Fibroblast of peridontal ligament (primary cell): Measurements from ENCODE around the gene MAB21L4.

ENCODE experiments used
- DNase-seq: peaks from one replicate; pipeline ENCODE4 v3.0.0-alpha.2; 2010; ENCODE audit errors: extremely low read depth

MAB21L4 gene

DNA sequence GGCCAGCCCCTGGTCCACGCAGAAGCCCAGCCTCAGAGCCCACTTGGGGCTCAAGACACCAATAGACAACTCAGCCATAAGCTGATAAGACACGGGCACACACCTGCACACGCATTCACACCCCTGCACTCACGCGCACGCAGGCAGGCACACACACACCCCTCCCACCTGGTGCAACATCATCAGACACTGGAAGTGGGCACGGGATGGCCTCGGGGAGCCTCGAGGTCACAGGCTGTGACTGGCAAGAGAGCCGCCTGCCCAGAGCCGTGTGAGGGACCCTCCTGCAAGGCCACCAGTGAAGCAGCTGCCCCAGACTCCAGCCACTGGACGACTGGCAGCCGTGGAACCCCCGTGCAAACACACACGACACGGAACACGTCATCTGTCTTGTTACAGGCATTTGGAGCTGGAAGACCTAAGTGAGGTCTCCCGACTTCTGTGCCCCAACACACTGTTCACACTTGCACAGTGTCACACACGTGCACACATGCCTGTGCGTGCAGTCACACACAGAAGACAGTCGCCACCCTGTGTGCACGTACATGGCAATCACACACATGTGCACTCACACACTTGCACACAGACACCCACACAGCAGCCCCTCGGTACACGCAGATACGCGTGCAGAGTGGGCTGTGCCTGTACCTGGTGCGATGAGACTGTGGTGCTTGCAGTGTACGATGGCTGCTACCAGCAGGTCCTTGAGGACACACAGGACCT, 959 bp downstream of the MAB21L4 start:
- DNase-seq: no peak

DNA sequence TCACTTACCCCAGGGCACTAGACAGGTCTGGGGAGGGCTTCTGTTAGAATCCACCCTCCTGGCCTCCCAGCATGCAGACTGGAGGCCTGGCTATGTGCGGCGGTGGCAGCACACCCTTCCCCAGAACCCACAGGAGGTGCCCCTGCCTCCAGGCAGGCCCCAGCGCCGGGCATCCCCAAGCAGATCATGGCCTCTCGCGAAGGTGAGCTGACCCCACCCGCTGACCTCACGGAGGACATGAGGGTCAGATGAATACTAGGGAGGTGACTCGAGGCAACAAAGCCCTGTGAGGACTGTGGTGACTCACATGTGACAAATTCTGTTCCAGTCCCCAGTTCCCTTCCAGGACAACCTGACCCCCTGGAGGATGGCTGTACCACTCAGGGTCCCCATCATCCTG, 1.9 kb downstream of the MAB21L4 start:
- DNase-seq: no peak

DNA sequence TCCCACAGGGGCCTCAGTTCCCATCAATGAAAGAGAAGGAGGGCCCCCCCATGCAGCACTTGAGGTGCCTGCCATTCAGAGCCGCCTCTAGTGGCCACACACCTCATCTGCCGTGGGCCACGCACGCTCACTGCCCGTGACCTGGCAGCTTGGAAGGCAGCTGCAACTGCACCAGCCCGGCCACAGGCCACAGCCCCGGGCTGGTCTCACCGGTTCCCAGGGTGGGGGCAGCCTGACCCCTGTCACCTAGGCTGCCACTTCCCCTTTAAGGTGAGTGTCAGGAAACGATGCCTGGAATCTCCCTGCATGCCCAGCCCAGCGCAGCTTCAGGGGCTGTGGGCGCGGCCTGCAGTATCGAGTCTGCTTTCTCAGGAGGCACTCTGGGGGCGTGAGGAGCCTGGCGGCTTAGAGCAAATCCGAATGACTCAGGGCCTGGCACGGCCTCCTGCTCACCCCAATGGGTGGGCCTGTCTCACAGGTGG, 2.6 kb downstream of the MAB21L4 start:
- DNase-seq: no peak

DNA sequence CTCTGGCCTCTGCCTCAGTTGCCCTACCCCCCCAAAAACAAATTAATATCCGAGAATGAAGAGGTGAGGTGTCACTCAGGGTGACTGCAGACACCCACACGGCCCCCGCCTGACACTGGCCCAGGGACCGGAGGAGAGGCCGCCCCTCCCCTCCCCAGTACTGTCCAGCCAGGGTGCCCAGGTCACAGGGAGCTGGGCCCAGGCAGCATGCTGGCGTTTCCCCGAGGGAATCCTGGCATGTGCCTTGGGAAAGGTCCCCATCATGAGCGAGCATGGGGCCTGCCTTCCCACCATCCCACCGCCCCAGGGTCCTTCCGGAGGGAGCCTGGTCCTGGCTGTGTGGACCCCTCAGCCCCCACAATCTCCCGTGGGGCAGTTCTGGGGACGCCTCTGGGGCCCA, 3.0 kb downstream of the MAB21L4 start:
- DNase-seq: no peak

DNA sequence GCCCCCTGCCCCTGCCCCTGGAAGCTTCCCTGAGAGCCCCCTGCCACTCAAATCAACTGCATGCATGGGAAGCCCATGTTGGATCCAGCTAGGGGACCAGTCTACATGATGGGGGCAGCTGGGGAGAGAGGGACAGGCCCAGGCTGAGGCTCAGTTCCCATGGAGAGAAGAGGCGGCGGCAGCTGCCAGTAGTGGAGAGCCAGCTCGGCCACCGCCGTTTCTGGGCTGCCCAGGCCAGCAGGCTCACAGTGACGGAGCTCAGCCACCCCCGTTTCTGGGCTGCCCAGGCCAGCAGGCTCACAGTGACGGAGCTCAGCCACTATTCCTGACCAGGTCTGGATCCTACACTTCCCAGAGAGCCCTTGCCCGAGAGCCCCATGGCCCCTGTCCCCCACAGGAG, 3.6 kb downstream of the MAB21L4 start:
- DNase-seq: no peak

DNA sequence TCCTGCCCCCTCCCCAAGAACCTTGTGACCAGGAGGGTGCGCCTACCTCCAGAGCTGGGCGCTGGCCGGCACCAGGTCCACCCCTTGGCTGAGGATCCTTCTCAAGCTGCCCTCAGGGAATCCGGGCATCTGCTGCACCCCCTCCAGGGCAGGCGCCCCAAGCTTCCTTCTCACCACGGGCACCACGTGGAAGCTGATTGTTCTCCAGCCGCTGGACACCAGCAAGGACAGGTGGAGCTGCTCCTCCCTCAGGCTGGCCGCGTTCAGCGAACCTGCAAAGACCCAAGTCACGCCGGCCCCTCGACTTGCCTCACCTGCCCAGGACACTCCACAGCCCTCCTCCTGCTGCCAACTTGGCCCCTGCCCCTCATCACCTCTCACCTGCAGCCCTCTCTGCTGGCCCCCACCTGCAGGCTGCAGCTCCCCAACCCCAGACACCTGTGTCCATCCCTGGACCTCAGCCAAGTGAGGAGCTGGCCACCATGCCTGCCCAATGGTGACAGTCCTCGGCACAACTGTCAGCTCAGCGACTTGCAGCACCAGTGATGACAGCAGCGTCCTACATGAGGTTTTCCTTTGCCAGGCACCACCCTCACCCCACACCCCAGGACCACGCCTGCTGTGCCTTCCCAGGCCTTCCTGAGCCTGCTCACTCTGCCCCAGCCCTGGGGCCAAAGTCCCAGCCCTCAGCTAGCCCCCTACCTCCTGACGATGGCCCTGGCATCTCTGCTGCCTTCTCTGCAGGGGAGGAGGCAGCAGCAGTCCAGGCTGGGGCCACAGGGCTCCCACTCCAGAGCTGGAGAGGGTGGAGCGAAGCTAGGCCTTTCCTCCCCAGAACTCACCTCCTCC, 4.2 kb downstream of the MAB21L4 start:
- DNase-seq: no peak

DNA sequence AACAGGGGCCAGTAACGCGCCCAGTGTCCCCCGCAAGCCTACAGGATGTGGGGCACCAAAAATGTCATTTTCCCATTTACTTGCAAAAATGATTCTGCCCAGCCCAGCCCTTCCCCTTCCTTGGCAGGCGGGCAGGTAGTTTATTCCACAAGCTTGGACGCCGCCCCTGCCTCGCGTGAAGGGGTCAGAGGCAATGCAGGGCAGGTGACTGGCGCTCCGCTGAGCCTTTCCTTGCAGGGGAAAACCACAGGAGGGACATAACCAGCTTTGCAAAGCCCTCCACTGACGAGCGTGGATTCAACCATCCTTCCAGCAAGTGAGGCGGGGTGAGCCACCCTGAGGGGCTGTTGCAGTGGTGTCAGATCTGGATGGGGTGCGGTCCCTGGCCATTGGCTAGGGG, 5.3 kb downstream of the MAB21L4 start:
- DNase-seq: no peak

DNA sequence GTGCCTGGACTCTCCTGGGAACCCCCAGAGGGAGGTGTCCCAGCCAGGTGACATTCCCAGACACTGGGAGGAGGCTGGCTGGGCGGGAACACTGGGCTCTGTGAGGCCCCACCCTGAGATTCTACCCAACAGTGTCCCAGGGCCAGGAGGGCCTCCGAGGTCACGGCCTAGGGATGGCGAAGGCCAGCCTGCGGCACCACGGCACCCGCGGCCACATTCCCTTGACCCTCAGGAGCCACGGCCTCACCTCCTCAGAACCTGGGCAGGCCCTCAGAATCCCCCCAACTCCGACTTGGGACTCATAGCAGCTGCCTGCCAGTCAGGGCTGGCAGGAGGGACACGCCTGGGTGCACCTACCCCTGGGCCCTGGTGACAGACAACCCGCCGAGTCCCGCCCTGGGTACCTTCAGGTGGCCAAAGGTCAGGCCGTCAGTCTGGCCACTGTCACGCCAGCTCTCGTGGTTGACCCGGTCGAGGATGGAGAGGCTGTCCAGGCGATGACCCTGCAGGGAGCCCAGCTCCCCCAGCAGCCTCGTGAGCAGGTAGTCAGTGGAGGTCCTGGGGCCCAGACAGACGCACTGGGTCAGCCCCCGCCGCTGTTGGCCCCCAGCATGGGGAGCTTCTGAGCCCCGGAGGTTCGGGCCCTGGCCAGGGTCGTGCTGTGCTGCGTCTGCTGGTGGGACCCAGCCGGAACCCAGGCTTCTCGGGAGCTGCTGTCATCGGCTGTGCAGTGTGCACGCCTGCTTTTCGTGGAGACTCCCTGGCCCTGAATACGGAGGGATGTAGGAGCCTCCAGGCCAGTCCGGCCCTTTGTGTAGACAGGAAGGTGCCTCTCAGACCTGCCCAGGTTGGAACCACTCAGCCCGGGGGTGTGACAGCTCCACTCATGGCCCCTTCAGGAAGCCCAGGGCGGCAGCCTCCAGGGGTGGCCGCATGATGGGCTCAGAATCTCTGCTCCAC, 6.1 kb downstream of the MAB21L4 start:
- DNase-seq: no peak

DNA sequence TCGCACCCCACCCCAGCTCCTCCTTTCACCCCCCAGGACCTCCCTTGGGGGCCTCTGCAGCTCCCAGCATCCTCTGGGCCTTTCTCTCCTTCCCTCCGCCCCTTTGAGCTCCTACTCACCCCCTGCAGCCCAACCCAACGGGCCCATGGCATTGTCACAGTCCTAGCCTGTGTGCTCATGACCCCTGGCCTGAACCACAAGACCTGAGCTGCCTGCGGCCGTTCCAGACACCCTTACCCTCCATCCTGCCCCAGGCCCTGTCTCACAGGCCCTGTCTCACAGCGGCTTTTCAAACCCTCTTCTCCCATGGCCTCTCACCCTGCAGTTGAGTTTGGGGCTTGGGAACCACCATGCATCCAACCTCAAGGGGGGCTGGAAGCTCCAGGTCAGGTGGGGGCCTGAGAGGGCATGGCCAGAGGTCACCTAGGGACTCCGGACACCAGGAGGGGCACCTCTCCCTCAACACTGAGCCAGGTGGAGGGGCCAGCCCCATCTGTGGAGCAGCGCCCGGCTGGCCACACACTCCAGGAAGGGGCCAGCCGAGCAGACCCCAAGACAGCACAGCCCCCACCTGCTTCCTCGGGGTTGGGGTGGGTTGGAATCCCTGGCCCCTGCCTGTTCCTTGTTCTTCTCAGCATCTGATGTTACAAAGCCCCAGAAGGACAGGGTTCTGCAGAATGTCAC, 6.9 kb downstream of the MAB21L4 start:
- DNase-seq: no peak

DNA sequence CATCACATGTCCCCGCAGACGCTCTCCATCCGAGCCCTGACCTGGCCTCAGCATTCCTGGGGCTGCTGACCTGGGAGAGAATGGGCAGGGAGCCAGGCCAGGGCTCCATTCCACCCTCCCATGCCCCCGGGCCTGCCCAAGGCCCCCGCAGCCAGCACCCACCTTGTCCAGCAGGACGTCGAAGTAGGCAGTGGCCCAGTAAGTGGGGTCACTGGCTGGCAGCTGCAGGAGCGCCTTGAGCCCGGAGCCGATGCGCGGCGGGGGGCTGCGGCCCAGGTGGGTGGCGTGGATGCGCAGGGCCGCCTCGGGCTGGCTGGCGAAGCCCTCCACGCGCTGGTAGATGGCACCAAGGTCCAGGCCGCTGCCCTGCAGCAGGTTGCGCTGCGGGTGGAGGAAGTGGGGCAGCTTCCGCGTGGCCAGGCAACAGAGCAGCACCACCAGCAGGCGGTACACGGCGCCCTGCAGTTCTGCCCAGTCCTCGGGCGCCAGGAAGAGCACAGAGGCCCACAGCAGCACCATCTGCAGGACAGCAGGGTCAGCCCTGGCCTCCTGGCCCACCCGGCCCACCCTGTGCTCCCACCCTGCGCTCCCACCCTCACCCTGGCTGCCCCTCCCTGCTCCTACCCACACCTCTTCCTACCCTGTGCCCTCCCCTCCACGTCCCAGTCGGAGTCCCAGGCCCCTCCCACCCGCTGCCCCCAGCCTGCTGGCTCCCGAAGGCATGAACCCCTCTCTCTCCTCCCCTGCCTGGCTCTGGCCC, 7.6 kb downstream of the MAB21L4 start:
- DNase-seq: no peak

DNA sequence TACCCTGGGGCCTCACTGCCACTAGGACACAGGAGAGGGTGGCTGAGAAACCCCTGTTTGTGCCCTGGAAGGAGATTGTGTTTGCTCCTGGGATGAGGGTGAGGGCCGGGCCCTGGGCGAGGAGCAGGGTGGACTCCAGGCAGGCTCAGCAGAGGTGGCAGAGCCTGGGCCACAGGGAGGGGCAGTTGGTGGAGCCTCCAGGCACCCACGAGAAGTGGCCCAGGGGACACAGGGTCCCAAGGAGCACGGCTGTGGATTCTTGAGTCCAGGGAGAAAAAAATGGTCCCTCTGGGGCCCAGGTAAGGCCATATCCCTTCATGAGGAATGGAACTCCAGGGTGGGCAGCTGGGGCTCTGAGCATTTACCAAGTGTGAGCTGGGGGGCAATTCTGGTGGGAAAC, 8.3 kb downstream of the MAB21L4 start:
- DNase-seq: no peak

DNA sequence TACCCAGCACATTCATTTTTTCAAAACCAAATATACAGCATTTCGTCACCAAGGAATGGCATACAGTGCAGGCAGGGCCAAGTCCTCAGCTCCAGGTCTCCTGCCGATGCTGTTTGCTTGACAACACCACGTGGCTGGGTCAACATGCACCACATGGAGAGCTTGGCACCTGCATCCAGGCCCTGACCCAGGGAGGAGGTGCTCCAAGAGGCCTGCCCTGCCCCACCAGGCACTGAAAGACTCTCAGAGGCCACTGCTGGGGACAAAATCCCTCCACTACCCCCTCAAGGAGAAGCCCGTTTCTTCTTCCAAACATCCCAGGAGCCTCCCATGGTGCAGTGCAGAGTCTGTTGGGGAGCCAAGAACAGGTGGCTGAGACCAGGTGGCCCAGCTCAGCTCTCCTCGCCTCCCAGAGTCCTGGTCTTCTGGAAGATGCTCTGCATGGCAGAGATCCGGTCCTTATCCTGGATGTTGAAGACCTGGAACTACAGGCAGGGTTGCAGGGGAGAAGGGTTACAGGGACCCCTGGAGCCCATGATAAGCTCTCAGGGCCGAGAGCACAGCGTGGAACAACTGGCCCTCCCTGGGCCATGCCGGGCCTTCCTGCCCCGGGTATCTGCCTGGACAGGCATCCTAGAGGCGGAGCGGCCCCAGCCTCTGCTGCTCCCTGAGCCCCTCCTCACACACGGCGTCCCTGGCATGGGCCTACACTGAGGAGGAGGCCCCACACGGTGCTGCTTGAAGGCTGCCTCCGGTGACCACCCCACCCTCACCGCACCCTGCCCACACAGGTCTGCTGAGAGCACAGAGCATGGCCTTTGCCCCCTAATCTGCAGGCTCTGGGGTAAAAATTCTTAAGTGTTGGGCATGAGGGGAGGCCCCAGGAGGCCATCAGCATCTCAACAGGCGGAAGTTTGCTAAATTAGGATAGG, 9.0 kb downstream of the MAB21L4 start:
- DNase-seq: no peak

DNA sequence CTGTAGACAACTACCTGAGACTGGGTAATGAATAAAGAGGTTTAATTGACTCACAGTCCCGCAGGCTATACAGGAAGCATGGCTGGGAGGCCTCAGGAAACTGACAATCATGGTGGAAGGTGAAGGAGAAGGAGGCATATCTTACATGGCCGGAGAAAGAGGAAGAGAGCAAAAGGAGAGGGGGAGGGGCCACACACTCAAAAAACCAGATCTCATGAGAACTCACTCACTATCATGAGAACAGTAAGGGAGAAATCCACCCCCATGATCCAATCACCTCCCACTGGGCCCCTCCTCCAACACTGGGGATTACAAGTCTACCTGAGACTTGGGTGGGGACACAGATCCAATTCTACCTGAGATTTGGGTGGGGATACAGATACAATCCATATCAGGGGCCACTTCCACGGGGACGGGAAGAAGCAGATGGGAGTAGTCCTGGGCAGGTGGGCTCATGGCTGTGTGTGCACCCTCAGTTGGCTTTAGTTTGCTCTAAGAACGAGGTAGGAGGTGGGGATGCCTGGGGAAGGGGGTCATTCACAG, 9.9 kb downstream of the MAB21L4 start:
- no peak for DNase-seq

DNA sequence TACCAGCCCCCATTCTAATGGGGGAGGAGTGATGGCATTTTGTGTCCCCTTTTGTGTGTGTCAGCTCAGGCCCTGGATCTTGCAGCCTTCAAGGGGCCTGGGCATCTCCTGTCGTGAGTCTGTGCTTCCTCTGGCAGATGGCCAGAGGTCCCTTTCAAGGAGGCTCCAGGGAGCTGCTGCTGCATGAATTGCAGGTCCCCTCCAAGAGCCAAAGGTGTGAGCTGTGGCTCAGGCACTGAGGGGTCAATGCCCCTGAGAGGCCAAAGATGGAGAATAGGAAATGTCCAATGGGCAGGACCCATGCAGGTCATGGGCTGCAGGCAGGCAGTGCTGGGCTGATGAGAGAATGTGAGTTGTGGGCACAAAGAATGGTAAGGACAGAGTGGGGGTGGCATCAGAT, 10.4 kb downstream of the MAB21L4 start:
- no peak for DNase-seq

DNA sequence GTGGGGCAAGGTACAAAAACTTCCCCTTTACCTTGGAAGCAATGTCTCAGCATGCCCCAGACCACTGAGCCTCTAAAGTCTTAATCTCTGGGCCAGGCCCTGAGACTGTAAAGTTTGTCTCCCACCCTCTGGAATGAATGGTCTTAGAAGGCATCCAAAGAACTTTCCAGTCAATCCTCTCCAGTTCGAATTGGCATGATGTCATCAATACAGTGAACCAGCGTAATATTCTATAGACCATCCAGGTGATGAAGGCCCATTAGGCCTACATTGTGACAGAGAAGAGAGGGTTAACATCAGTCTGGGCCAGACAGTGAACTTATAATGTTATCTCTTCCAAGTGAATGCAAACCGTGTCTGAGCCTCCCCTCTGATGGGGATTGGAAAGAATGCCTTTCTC, 11.2 kb downstream of the MAB21L4 start:
- no peak for DNase-seq

DNA sequence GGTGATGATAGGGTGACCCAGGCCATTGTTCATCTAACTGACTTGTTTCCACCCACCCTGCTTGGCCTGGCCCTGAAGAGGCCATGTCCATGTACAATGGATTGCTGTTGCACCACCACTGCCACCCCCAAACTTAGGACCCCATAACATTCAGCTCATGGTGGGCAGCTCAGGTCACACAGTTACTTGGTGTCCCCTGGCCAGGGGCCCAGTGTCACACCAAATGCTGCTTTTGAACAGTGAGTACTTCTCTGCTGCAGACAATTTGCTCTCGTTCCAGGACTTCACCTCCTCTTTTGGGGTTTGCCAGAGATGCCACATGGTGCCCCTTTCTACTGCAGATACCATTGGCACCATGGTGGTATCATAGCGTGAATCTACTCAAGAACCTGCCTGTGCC, 11.7 kb downstream of the MAB21L4 start:
- no peak for DNase-seq

DNA sequence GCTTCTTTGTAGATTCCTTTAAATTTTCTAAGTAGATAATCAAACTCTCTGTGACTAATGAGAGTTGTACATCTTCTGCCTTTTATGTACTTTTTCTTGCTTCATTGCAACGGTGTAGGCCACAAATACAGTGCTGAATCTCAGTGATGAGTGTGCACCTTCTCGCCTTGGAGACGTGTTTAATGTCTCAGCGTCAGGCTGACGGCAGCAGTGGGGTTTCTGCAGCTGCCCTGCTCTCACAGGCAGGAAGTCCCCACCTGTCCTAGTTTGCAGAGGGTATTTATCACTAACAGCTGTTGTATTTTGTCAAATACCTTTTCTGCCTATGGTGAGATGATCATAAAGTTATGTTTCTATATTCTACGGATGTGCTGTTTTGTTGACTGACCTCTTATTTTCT, 14.0 kb downstream of the MAB21L4 start:
- DNase-seq: no peak

DNA sequence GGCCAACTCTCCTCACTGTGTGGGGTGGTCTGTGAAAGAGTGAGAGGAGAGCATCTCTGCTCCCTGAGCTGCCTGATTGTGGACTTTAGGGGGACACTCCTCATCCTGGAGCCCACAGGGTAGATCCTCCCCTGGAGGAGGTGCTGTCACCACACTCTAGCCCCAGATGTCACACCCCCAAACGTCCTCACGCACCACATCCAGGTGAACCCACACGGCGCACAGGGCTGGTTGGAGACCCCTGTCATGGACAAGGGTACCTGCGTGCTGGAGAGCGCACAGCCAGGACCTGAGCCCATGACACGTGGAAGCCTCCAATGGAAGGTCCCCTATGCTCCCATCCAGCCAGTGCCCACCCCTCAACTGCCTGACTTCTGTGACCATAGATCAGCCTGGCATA, 16.9 kb downstream of the MAB21L4 start:
- DNase-seq: no peak

DNA sequence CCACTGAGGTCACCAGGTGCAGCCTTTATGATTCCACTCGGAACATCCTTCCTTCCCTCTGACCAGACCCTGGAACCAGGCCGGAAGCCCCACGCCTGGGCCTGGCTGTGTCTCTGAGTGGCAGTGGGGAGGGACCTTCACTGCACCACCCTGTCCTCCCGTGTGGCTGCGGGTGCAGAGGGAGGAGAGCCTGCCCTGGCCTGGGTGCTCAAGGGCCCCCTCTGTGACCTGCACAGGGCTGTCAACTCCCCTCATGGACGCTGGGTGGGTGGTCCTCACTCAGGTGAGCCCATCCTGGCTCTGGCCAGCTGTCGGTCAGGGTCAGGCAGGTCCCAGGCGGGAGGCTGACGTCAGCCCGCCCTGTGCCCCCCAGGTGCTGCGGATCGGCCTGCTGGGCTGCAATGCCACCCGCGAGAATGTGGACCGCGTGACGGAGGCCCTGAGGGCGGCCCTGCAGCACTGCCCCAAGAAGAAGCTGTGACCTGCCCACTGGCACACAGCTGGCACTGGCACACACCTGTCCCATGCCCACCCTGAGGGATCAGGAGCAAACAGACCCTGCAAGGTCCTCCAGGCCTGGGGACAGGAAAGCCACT, 17.5 kb downstream of the MAB21L4 start:
- no peak for DNase-seq
